BJ (cell line): ENCODE data around the gene MT1G. TPM values are rescaled to one million over a fixed set of nuclear protein-coding genes. Genes with fewer than 3 reads are reported as not detected.
"Not testable (repeated sequence)": the region's sequence is repeated elsewhere in the genome, so short reads cannot be mapped to it uniquely, and the experiment has no call there.

ENCODE experiments used
- CTCF ChIA-PET: fragments of 350-600 bp; formaldehyde crosslinking; extraction: SDS; loops from one replicate; lab custom pipeline; 2021; ENCODE audit warnings: antibody characterized with exemption, inconsistent platforms; lab: Yijun Ruan, JAX
- POLR2A ChIA-PET: fragments of 300-600 bp; sonication (Branson Sonifier 250); formaldehyde crosslinking; extraction: SDS; loops from one replicate; lab custom pipeline; 2021; ENCODE audit warnings: antibody characterized with exemption; lab: Charles Lee
- DNase-seq: peaks from one replicate; pipeline ENCODE4 v3.0.0-alpha.2; 2011; ENCODE audit warnings: low read depth
- H3K27me3 ChIP-seq: 2 replicates; pipeline ENCODE4 v1.6.0; 2011; ENCODE audit warnings: low read length; ENCODE audit not compliant: control insufficient read depth, insufficient read depth
- H3K36me3 ChIP-seq: 2 replicates; pipeline ENCODE4 v1.5.1; 2011; ENCODE audit warnings: low read length; ENCODE audit not compliant: control insufficient read depth, insufficient read depth
- H3K4me3 ChIP-seq: 2 replicates; pipeline ENCODE4 v1.5.1; 2011; ENCODE audit warnings: low read depth, mild to moderate bottlenecking, control low read depth, low read length
- CTCF ChIP-seq: IDR thresholded peaks from 2 replicates; pipeline ENCODE4 v1.5.1; 2011; ENCODE audit warnings: low read depth, mild to moderate bottlenecking, control low read depth, inconsistent platforms, low read length, moderate library complexity; ENCODE audit not compliant: insufficient read depth
- polyA minus RNA-seq: library from RNA; depleted of rRNA, polyadenylated mRNA; stranded (reverse); fragments of >200 nt; gene quantifications from 2 replicates; pipeline ENCODE4 v1.2.3, GENCODE V29; 2011; rRNA and poly(A)+ RNA removed
- polyA plus RNA-seq: library from polyadenylated mRNA; depleted of rRNA; stranded (reverse); fragments of >200 nt; gene quantifications from 2 replicates; pipeline ENCODE4 v1.2.3, GENCODE V29; 2011; rRNA removed

The MT1G gene
- polyA plus RNA-seq (2.4 and 2.9 TPM in 2 replicates), polyA minus RNA-seq (0.81 and 3.1 TPM in 2 replicates)

- H3K36me3 ChIP-seq: no peaks in the 10 kb centered on the region
- POLR2A ChIA-PET: no interaction called here
- CTCF ChIA-PET: interaction anchor here (1.2 kb wide), 1 partner anchor 34 kb away, joined by 3 read pairs; no protein-coding TSS in a partner anchor
- H3K4me3 ChIP-seq: no peak within 1 kb of the TSS
- peaks cover 72% of the 10 kb centered on the region for H3K27me3 ChIP-seq
- no peak for DNase-seq
- TF ChIP-seq CTCF: no peak
These were observed at the start of gene MT1G for GRCh38 chr16:56667581-56668571. MT1G (minus strand) TSS chr16:56668065; CDS start chr16:56667993, 72 bp downstream.

- DNase-seq, POLR2A ChIA-PET, H3K4me3 ChIP-seq, H3K27me3 ChIP-seq, H3K36me3 ChIP-seq: not testable (repeated sequence)
- CTCF ChIA-PET: interaction anchor here (0.8 to 3.4 kb wide), 3 partner anchors 15 to 153 kb away, joined by 3 to 16 read pairs (median 4); partner anchors contain the start of gene MT4
These were observed 49.7 kb upstream of the MT1G start for GRCh38 chr16:56717532-56717931.

GRCh38 chr16:56716761-56717160 lies 48.9 kb upstream of the MT1G start:
- ChIA-PET POLR2A (no interaction called here), CTCF (interaction anchor here (0.8 to 3.4 kb wide), 6 partner anchors 11 to 203 kb away, joined by 3 to 16 read pairs (median 4); partner anchors contain the start of gene MT4)
- H3K4me3 ChIP-seq: no peak overlapping the region
- TF ChIP-seq CTCF: no peak
- H3K27me3 ChIP-seq: peaks cover 2% of the 10 kb centered on the region
- H3K36me3 ChIP-seq: no peaks in the 10 kb centered on the region
- no peak for DNase-seq

- no peak for TF ChIP-seq CTCF
- H3K4me3 ChIP-seq: no peak overlapping the region
- H3K36me3 ChIP-seq: no peaks in the 10 kb centered on the region
- H3K27me3 ChIP-seq: peaks cover 3% of the 10 kb centered on the region
- CTCF ChIA-PET: interaction anchor here (3.4 kb wide), 1 partner anchor 13 kb away, joined by 16 read pairs; no protein-coding TSS in a partner anchor
- POLR2A ChIA-PET: no interaction called here
- DNase-seq: no peak
These were observed 47.3 kb upstream of the MT1G start for GRCh38 chr16:56715126-56715525.

GRCh38 chr16:56713794-56714193 lies 45.9 kb upstream of the MT1G start:
- DNase-seq: no peak
- ChIA-PET POLR2A (no interaction called here), CTCF (interaction anchor here (0.8 kb wide), 1 partner anchor 153 kb away, joined by 3 read pairs; no protein-coding TSS in a partner anchor)
- Histone ChIP-seq H3K4me3 (no peak overlapping the region), H3K27me3 (peaks cover 5% of the 10 kb centered on the region), H3K36me3 (no peaks in the 10 kb centered on the region)
- TF ChIP-seq CTCF: no peak
